ENCODE results near the gene PTPRF.

DNA sequence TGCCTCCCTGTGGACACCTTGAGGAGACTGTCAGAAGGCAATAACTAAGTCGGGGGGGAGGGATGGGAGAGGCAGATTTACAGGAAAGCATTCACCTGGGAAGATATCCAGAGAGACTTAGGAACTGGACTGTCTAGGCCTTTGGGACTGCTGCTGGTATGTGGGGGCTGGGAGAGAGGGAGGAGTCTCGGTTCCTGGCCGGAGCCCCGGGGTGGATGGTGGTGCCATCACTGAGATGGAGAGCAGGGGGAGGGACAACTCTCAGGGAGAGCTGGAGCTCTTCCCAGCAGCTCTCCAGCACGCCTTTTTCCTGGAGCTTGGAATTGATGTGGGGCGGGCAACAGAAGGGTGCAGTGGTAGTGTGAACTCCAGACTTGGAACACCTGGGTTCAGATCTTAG, 22.1 kb downstream of the PTPRF start:
- TF ChIP-seq, protein P1, sequence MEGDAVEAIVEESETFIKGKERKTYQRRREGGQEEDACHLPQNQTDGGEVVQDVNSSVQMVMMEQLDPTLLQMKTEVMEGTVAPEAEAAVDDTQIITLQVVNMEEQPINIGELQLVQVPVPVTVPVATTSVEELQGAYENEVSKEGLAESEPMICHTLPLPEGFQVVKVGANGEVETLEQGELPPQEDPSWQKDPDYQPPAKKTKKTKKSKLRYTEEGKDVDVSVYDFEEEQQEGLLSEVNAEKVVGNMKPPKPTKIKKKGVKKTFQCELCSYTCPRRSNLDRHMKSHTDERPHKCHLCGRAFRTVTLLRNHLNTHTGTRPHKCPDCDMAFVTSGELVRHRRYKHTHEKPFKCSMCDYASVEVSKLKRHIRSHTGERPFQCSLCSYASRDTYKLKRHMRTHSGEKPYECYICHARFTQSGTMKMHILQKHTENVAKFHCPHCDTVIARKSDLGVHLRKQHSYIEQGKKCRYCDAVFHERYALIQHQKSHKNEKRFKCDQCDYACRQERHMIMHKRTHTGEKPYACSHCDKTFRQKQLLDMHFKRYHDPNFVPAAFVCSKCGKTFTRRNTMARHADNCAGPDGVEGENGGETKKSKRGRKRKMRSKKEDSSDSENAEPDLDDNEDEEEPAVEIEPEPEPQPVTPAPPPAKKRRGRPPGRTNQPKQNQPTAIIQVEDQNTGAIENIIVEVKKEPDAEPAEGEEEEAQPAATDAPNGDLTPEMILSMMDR (IDR thresholded peaks at IDR 0.05; ENCODE audit: insufficient read depth, low read length, poor library complexity, severe bottlenecking): no peak
- TF ChIP-seq EZH2phosphoT487 (conservative IDR thresholded peaks at IDR 0.05; ENCODE audit: low read length): no peak
